Heart right ventricle (tissue), 16 donors: ENCODE measurements around the gene ADGRL3. TPM values are rescaled to one million over a fixed set of nuclear protein-coding genes. Genes with fewer than 3 reads are reported as not detected.

Experiments
- ATAC-seq, 8 donors: fragments of 200-7000 bp; cut with Tn5 transposase; one replicate each; pipeline ENCODE4 v1.9.1; 2020; ENCODE audit warnings: mild to moderate bottlenecking in 8 of 8, moderate library complexity in 8 of 8, moderate number of reproducible peaks in 1 of 8
- DNase-seq, 2 donors: peaks; one replicate each; pipeline ENCODE4 v3.0.0-alpha.2; 2020
- H3K27ac ChIP-seq, 10 donors: fragments of 200-600 bp; sonication (generic) in 2 of 10; one replicate each; pipeline versions ENCODE4 v1.5.0 to v1.8.0; 2020 to 2022; ENCODE audit warnings: mild to moderate bottlenecking in 3 of 10
- H3K27me3 ChIP-seq, 7 donors: fragments of 200-600 bp; one replicate each; pipeline ENCODE4 v1.8.0; 2021 to 2022; ENCODE audit warnings: mild to moderate bottlenecking in 2 of 7
- H3K36me3 ChIP-seq, 9 donors: fragments of 200-600 bp; sonication (generic) in 1 of 9; one replicate each; pipeline versions ENCODE4 v1.5.0 to v1.8.0; 2020 to 2022; ENCODE audit warnings: mild to moderate bottlenecking in 2 of 9
- H3K4me1 ChIP-seq, 9 donors: fragments of 200-600 bp; sonication (generic) in 1 of 9; one replicate each; pipeline versions ENCODE4 v1.5.0 to v1.8.0; 2020 to 2022; ENCODE audit warnings: mild to moderate bottlenecking in 4 of 9
- H3K4me3 ChIP-seq, 10 donors: fragments of 200-600 bp; sonication (generic) in 2 of 10; one replicate each; pipeline versions ENCODE4 v1.5.0 to v1.8.0; 2020 to 2022; ENCODE audit warnings: mild to moderate bottlenecking in 7 of 10, moderate library complexity in 2 of 10
- H3K9me3 ChIP-seq, 11 donors: fragments of 200-600 bp in 10 of 11; sonication (generic) in 2 of 11; one replicate each; pipeline versions ENCODE4 v1.5.0 to v1.8.0; 2013 to 2022; ENCODE audit warnings: mild to moderate bottlenecking in 2 of 11, control low read depth in 1 of 11, moderate library complexity in 1 of 11
- CTCF ChIP-seq, 9 donors: fragments of 200-600 bp; sonication (generic) in 2 of 9; IDR thresholded peaks; one replicate each; pipeline versions ENCODE4 v1.5.0 to v1.8.0; 2021 to 2022; ENCODE audit warnings: antibody characterized with exemption in 9 of 9, mild to moderate bottlenecking in 5 of 9, moderate library complexity in 1 of 9
- WGBS, 2 donors: extraction: QIAGEN DNeasy Blood & Tissue Kit; methylation state at CpG; one replicate each; pipeline ENCODE4 v1.1.7; 2013; ENCODE audit warnings: inconsistent platforms in 1 of 2; 5-methylcytosine and 5-hydroxymethylcytosine counted together
- intact Hi-C, 10 donors: fragments of 100-400 bp; cut with DNase I; formaldehyde crosslinking; loops; one replicate each; pipeline versions ENCODE4 v1.11.1 to v1.14.2; 2022
- polyA plus RNA-seq, 2 donors: library from polyadenylated mRNA; stranded (reverse); fragments of 200-250 nt; gene quantifications; one replicate each; pipeline ENCODE4 v1.2.3, GENCODE V29; 2013
- total RNA-seq, 10 donors: library from RNA; stranded (reverse); fragmentation: NEBNext Ultra II Directional in 3 of 10; extraction: Animal tissue kit (Norgen Biotek cat#: 25700) in 3 of 10; gene quantifications; one replicate each; pipeline versions ENCODE4 v1.2.1 to v1.2.4, GENCODE V29; 2021 to 2023
- donor health status: Arrhythmogenic right ventricular cardiomyopathy.
- donor health status: ischemic (EF 13 %, LVEDD 7.1; RV severe dilation, severe dysfunction).
- donor health status: healthy with polysubstance abuse.
- donor health status: DM: no; HTN: yes; CAD: no.
- donor health status: DM: no; HTN: no; CAD: no.
- donor health status: ischemic (EF 25% LVEDD 6.9; RV normal size, moderate dysfunction).
- donor health status: ischemic (EF 25% LVEDD 5.7; RV mildly dilated, moderate dysfunction).
- donor health status: healthy.
- donor health status: DM: yes; HTN: yes; CAD: no.
- donor health status: Ischemic cardiomyopathy.
- donor health status: ischemic (EF 35%, LVEDD 5.7; RV mildly dilated, moderate dysfunction).
- donor health status: nonischemic (EF 11% LVEDD 7.7; RV severe dilation, severe dysfunction).
- donor health status: DM: yes; HTN: yes; CAD: no.
- donor health status: PGD.
- donor health status: ischemic (EF 29% LVEDD 5.4; RV normal size, mild dysfunction).
- donor health status: nonischemic (EF 23%, LVEDD 6.1; RV moderate dilation, normal function).

The ADGRL3 gene
- total and polyA plus RNA-seq, 12 donors = 0.36 to 20.9 (median 4.6) TPM

GRCh38 chr4:61782133-61782532 is 582.0 kb downstream of the ADGRL3 start:
- Histone ChIP-seq H3K9me3 (no peaks in the 10 kb centered on the region), H3K4me3 (no peak overlapping the region), H3K27me3 (no peaks in the 10 kb centered on the region), H3K36me3 (no peaks in the 10 kb centered on the region), H3K4me1 (peaks cover 0 to 6% (median 0%) of the 10 kb centered on the region in 9 donors), H3K27ac (no peak overlapping the region)
- WGBS, 2 donors = 79 to 84% methylated on average over 1 of the region's 1 CpG
- TF ChIP-seq CTCF (IDR thresholded peaks at IDR 0.05) = no peak
- no peak for ATAC-seq
- DNase-seq = no peak
- intact Hi-C loops = no loop called here

GRCh38 chr4:61783050-61783449 is 582.9 kb downstream of the ADGRL3 start:
- Histone ChIP-seq H3K27me3 (no peaks in the 10 kb centered on the region), H3K27ac (no peak overlapping the region), H3K4me3 (no peak overlapping the region), H3K36me3 (no peaks in the 10 kb centered on the region), H3K4me1 (peaks cover 0 to 6% (median 0%) of the 10 kb centered on the region in 9 donors), H3K9me3 (no peaks in the 10 kb centered on the region)
- TF ChIP-seq CTCF (IDR thresholded peaks at IDR 0.05) = no peak
- DNase-seq (no peak), ATAC-seq (no peak)
- intact Hi-C loops = no loop called here

DNA sequence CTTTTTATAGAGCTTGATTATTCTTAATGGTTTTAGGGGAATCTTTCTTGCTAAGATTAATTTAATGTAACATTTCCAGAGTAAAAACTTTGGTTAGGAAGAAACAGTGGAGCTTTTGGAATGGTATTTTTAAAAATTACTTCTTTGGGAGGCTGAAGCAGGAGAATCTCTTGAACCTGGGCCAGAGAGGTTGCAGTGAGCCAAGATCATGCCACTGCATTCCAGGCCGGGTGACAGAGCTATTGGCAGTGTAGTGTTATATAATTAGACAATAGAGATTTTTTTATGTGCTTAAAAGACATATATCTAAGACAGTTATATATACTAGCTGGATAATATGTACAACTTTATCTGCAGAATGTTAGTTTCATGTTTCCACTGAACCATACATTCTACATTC is 585.6 kb downstream of the ADGRL3 start:
- intact Hi-C loops = loop anchor here in 1 of 10 donors (5.0 kb wide), 1 partner anchor 1577 kb away; no protein-coding TSS in a partner anchor
- DNase-seq (no peak), ATAC-seq (no peak)
- TF ChIP-seq CTCF (IDR thresholded peaks at IDR 0.05) = no peak
- Histone ChIP-seq H3K4me1 (peaks cover 0 to 6% (median 0%) of the 10 kb centered on the region in 9 donors), H3K4me3 (no peak overlapping the region), H3K27me3 (no peaks in the 10 kb centered on the region), H3K9me3 (peaks cover 0 to 2% (median 0%) of the 10 kb centered on the region in 11 donors), H3K36me3 (no peaks in the 10 kb centered on the region), H3K27ac (no peak overlapping the region)
- 15% methylated on average over 1 of the region's 1 CpG for WGBS, 2 donors

- Histone ChIP-seq H3K36me3 (no peaks in the 10 kb centered on the region), H3K4me3 (no peak overlapping the region), H3K4me1 (peaks cover 0 to 6% (median 0%) of the 10 kb centered on the region in 9 donors), H3K9me3 (peaks cover 0 to 7% (median 0%) of the 10 kb centered on the region in 11 donors), H3K27ac (no peak overlapping the region), H3K27me3 (no peaks in the 10 kb centered on the region)
- no peak for ATAC-seq
- DNase-seq = no peak
- intact Hi-C loops = loop anchor here in 1 of 10 donors (5.0 kb wide), 1 partner anchor 1576 kb away; no protein-coding TSS in a partner anchor
- no peak for TF ChIP-seq CTCF (IDR thresholded peaks at IDR 0.05)
- 39 to 42% methylated on average over 2 of the region's 2 CpGs for WGBS, 2 donors
Observed at GRCh38 chr4:61786211-61786610, 586.1 kb downstream of the ADGRL3 start.
